Loucy (cell line): ENCODE measurements around the gene CHRM2.

Source experiments
- H2AFZ ChIP-seq: fragments of 200-600 bp; sonication (generic); 2 replicates; pipeline ENCODE4 v1.6.0; 2016; ENCODE audit warnings: antibody characterized with exemption, mild to moderate bottlenecking, low read length, moderate library complexity
- H3F3A ChIP-seq: fragments of 200-600 bp; 2 replicates; pipeline ENCODE4 v1.6.0; 2016; ENCODE audit warnings: antibody characterized with exemption, low read depth, mild to moderate bottlenecking
- H3K27me3 ChIP-seq: fragments of 200-600 bp; sonication (generic); 2 replicates; pipeline ENCODE4 v1.6.1; 2014; ENCODE audit warnings: low read length, mild to moderate bottlenecking; ENCODE audit not compliant: insufficient read depth, poor library complexity, severe bottlenecking
- H3K36me3 ChIP-seq: fragments of 200-600 bp; sonication (generic); 2 replicates; pipeline ENCODE4 v1.6.1; 2016; ENCODE audit warnings: low read length; ENCODE audit not compliant: insufficient read depth
- H3K4me1 ChIP-seq: fragments of 200-600 bp; sonication (generic); 2 replicates; pipeline ENCODE4 v1.5.1; 2014; ENCODE audit warnings: low read length, mild to moderate bottlenecking; ENCODE audit not compliant: insufficient read depth, poor library complexity, severe bottlenecking
- H3K4me2 ChIP-seq: fragments of 200-600 bp; sonication (generic); 2 replicates; pipeline ENCODE4 v1.6.0; 2014; ENCODE audit warnings: antibody characterized with exemption, low read length, low read depth, mild to moderate bottlenecking; ENCODE audit not compliant: poor library complexity, severe bottlenecking
- H3K4me3 ChIP-seq: fragments of 200-600 bp; sonication (generic); 2 replicates; pipeline ENCODE4 v1.5.1; 2014; ENCODE audit warnings: low read length, mild to moderate bottlenecking, mixed read lengths; ENCODE audit not compliant: poor library complexity, severe bottlenecking
- H3K79me2 ChIP-seq: fragments of 200-600 bp; sonication (generic); 2 replicates; pipeline ENCODE4 v1.6.1; 2014; ENCODE audit warnings: low read length; ENCODE audit not compliant: insufficient read depth
- H3K9ac ChIP-seq: fragments of 200-600 bp; sonication (generic); 2 replicates; pipeline ENCODE4 v1.6.0; 2014; ENCODE audit warnings: mild to moderate bottlenecking, low read depth, low read length, moderate library complexity; ENCODE audit not compliant: poor library complexity, severe bottlenecking
- H3K9me2 ChIP-seq: fragments of 200-600 bp; sonication (generic); replicated peaks from 2 replicates; pipeline ENCODE4 v1.6.1; 2016; ENCODE audit warnings: low read depth, low read length, mixed read lengths
- H3K9me3 ChIP-seq: fragments of 200-600 bp; sonication (generic); 2 replicates; pipeline ENCODE4 v1.6.1; 2014; ENCODE audit warnings: mild to moderate bottlenecking, antibody characterized with exemption, low read length, low read depth; ENCODE audit not compliant: insufficient read depth
- H4K20me1 ChIP-seq: fragments of 200-600 bp; sonication (generic); 2 replicates; pipeline ENCODE4 v1.6.0; 2014; ENCODE audit warnings: antibody characterized with exemption, low read length, mild to moderate bottlenecking; ENCODE audit not compliant: insufficient read depth, poor library complexity, severe bottlenecking
- EZH2phosphoT487 ChIP-seq: fragments of 200-600 bp; IDR thresholded peaks from 2 replicates; pipeline ENCODE4 v1.6.1; 2018; ENCODE audit warnings: antibody characterized with exemption, mild to moderate bottlenecking, moderate library complexity, borderline replicate concordance
- TF ChIP-seq, protein P1 (sequence below): fragments of 200-600 bp; sonication (generic); conservative IDR thresholded peaks from 2 replicates; pipeline ENCODE4 v1.5.1; 2014; ENCODE audit warnings: mild to moderate bottlenecking, antibody characterized with exemption, low read length

Gene CHRM2

DNA sequence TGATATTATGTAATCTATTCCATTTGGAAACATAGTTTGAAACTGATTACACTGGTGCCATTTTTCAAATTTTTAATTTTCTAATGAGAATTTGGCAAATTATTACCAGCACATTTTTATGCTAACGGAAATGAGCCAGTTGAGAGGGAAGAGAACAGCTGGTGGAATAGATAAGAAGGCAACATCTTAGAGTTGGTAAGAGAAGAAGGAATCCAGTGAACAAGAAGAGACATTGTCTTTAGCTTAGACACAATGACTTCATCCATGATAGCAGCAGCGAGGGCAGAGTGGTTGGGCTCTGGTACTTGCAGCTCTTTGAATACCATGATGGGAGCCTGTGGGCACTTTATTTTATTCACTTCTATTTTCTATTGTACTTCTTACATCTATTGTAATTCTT is 89.6 kb downstream of the CHRM2 start:
- Histone ChIP-seq H3K79me2 (no peaks in the 10 kb centered on the region), H3K9me2 (no peaks in the 10 kb centered on the region), H3K27me3 (no peaks in the 10 kb centered on the region), H3K9ac (no peak overlapping the region), H3K9me3 (no peaks in the 10 kb centered on the region; the same call in 1 of the 2 replicates), H4K20me1 (no peaks in the 10 kb centered on the region), H3K4me2 (no peak overlapping the region), H3K36me3 (no peaks in the 10 kb centered on the region), H3K4me3 (no peak overlapping the region), H2AFZ (no peak overlapping the region), H3F3A (no peaks in the 10 kb centered on the region), H3K4me1 (no peaks in the 10 kb centered on the region)
- TF ChIP-seq EZH2phosphoT487, result no peak
- TF ChIP-seq, protein P1, sequence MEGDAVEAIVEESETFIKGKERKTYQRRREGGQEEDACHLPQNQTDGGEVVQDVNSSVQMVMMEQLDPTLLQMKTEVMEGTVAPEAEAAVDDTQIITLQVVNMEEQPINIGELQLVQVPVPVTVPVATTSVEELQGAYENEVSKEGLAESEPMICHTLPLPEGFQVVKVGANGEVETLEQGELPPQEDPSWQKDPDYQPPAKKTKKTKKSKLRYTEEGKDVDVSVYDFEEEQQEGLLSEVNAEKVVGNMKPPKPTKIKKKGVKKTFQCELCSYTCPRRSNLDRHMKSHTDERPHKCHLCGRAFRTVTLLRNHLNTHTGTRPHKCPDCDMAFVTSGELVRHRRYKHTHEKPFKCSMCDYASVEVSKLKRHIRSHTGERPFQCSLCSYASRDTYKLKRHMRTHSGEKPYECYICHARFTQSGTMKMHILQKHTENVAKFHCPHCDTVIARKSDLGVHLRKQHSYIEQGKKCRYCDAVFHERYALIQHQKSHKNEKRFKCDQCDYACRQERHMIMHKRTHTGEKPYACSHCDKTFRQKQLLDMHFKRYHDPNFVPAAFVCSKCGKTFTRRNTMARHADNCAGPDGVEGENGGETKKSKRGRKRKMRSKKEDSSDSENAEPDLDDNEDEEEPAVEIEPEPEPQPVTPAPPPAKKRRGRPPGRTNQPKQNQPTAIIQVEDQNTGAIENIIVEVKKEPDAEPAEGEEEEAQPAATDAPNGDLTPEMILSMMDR, result no peak

DNA sequence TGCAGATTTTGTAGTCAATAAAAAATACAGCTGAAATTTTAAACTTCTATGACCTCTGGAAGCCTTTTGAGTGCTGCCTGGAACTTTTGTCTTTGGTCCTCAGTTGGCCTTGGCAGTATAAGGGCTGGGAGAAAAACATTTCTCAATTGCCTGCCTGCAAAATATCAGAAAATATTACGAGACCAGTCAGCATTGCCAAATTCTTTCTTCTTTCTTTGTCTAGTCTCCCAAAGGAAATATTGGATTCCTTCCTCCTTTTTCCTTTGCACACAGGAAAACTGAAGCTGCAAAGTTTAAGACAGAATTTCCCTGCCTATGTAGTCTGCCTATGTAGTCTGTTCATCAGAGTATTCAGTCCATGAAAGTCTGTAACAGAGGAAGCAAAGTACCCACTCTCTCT is 95.9 kb downstream of the CHRM2 start:
- no peaks in the 10 kb centered on the region for H3K4me1 ChIP-seq
- no peaks in the 10 kb centered on the region for H3K79me2 ChIP-seq
- H3K27me3 ChIP-seq, result no peaks in the 10 kb centered on the region
- H3K9me3 ChIP-seq, result no peaks in the 10 kb centered on the region
- H3K4me3 ChIP-seq, result no peak overlapping the region
- H3K4me2 ChIP-seq, result no peak overlapping the region
- no peaks in the 10 kb centered on the region for H3F3A ChIP-seq
- H3K9me2 ChIP-seq, result no peaks in the 10 kb centered on the region
- H2AFZ ChIP-seq, result no peak overlapping the region
- H3K36me3 ChIP-seq, result no peaks in the 10 kb centered on the region
- TF ChIP-seq, protein P1, result no peak
- no peak for TF ChIP-seq EZH2phosphoT487
- H3K9ac ChIP-seq, result no peak overlapping the region
- H4K20me1 ChIP-seq, result no peaks in the 10 kb centered on the region

DNA sequence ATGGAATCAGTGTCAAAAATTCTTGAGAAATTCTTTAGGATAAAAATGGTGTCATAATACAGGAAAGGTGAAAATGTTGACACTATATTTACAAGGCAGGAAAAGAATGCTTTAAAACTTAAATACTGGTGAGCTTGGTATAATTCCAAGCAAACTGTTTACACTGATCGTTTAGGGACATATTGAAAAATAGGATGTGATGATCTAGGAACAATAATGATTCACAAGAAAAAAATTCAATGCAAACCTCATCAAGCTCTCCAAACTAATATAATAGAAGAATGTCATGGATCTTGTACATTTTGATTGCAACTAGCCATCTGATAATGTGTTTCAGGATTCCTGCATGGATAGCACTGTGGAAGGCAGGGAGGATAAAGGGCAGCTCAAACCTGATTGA is 98.4 kb downstream of the CHRM2 start:
- Histone ChIP-seq H3K4me2 (no peak overlapping the region), H3K36me3 (no peaks in the 10 kb centered on the region), H3K9me3 (no peaks in the 10 kb centered on the region), H2AFZ (no peak overlapping the region), H3K4me3 (no peak overlapping the region), H3K79me2 (no peaks in the 10 kb centered on the region), H3K9me2 (no peaks in the 10 kb centered on the region), H3K4me1 (no peaks in the 10 kb centered on the region), H3K27me3 (no peaks in the 10 kb centered on the region), H3K9ac (no peak overlapping the region), H4K20me1 (no peaks in the 10 kb centered on the region), H3F3A (no peaks in the 10 kb centered on the region)
- TF ChIP-seq EZH2phosphoT487, result no peak
- TF ChIP-seq, protein P1, result no peak
